GM10266 (cell line): ENCODE data around the gene FUT2.
"Not testable (repeated sequence)": the region's sequence is repeated elsewhere in the genome, so short reads cannot be mapped to it uniquely, and the experiment has no call there.

Source experiments
- DNase-seq: peaks from one replicate; pipeline ENCODE4 v3.0.0; 2012; ENCODE audit errors: extremely low spot score
- CTCF ChIP-seq: IDR thresholded peaks from 2 replicates; pipeline ENCODE4 v1.5.1; 2012; ENCODE audit warnings: mild to moderate bottlenecking, low read depth; ENCODE audit not compliant: control insufficient read depth, insufficient read depth; ENCODE audit errors: missing control alignments

Gene FUT2

GRCh38 chr19:48687776-48688175 lies 8.0 kb upstream of the FUT2 start:
- DNase-seq = no peak
- no peak for TF ChIP-seq CTCF

- no peak for DNase-seq
- no peak for TF ChIP-seq CTCF
These were observed 6.3 kb upstream of the FUT2 start for GRCh38 chr19:48689449-48689848.

GRCh38 chr19:48693629-48694028 lies 2.1 kb upstream of the FUT2 start:
- not testable (repeated sequence) for DNase-seq

- TF ChIP-seq CTCF = no peak
- no peak for DNase-seq
These were observed 711 bp downstream of the FUT2 start for GRCh38 chr19:48696353-48697010.

GRCh38 chr19:48698046-48698445 lies 2.3 kb downstream of the FUT2 start:
- TF ChIP-seq CTCF = no peak
- DNase-seq = no peak

GRCh38 chr19:48702701-48703100 lies 6.9 kb downstream of the FUT2 start:
- no peak for TF ChIP-seq CTCF
- no peak for DNase-seq

GRCh38 chr19:48703316-48703715 lies 7.5 kb downstream of the FUT2 start:
- no peak for TF ChIP-seq CTCF
- DNase-seq = no peak

- no peak for DNase-seq
- no peak for TF ChIP-seq CTCF
These were observed 9.7 kb downstream of the FUT2 start for GRCh38 chr19:48705431-48705830.
